M059J (cell line): ENCODE data around the gene VRTN. TPM values are rescaled to one million over a fixed set of nuclear protein-coding genes. Genes with fewer than 3 reads are reported as not detected.

Experiments
- DNase-seq: peaks from one replicate; pipeline ENCODE4 v3.0.0-alpha.2; 2012; ENCODE audit warnings: low read depth
- total RNA-seq: library from RNA; depleted of rRNA; stranded (reverse); fragments of >200 nt; shearing (Covaris generic); gene quantifications from 2 replicates; pipeline ENCODE4 v1.2.3, GENCODE V29; 2014; rRNA removed

VRTN gene
- total RNA-seq, 1 experiment from 2014 or later, result not detected

DNA sequence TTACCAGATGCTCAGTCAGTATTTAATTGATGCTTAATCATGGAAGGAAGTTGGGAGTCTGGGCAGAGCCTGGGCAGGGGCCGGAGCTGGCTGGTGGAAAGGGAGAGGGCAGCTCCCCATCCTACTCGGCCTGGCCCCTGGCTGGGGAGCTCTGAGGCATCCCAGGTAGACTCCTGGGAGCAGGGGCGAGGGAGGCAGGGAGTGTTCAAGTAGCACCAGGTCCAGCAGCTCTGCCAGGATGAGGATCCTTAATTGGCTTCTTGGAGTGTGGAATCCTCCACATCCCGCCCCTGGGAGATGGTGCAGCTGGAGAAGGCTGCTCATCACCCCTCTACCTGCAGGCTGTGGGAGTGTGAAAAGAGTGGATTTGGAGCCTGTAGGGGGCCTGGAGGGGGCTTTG lies 46.8 kb downstream of the VRTN start:
- DNase-seq, result no peak

DNA sequence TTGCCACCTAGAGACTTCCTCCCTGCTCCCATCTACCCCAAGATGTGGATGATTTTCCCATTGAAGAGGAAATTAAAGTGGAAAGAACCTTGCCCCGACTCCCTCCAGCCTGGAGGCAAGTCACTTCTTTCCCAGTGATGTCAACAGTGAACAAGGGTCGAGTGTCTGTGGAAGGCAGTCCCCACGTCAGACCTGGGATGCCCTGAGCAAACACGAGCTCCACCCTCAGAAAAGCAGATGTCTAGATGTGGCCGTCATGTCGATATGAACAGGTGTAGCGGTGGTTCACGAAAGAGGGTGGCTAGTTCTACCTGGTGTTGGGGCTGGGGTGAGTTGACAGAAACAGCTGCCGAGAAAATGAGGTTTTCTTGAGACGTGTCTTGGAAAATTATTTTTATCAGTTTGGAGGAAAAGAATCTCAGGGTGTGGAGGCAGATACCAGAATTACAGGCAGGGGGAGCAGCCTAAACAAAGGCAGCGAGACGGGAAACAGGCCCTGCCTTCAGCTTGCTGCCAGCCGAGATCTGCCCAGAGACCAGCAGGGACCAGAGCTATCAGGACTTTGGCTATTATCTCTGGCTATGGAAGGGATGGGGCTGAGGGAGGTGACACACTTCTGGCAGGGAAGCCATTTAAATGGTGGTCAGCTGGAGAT lies 51.9 kb downstream of the VRTN start:
- peak; percentile 26 for DNase-seq

DNA sequence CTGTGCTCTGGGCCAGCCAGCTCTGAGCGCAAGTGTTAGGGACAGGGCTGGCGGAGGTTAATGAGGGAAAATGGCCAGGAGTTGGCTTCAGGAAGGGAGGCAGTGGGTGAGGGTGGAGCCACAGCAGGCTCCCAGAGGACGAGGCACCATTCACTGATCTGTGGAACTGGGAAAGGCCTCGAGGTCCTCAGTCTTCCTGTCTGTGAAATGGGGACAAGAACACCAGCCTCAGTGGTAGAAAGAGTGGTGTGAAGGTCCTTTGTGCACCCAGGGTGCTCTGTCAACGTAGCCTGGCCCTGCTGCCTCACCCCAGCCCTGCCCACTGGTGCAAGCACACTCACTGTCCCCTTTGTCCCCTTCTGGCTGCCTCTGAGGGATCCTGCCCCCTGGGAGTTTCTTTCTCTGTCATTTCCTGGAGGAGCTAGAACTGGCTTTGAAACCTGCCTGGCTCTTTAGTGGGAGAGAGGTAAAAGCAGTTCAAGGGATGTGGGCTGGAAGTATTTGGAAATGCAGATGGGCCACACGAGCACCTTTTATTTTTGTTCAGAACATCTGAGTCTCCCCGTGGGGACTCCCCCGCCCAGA lies 52.7 kb downstream of the VRTN start:
- no peak for DNase-seq

DNA sequence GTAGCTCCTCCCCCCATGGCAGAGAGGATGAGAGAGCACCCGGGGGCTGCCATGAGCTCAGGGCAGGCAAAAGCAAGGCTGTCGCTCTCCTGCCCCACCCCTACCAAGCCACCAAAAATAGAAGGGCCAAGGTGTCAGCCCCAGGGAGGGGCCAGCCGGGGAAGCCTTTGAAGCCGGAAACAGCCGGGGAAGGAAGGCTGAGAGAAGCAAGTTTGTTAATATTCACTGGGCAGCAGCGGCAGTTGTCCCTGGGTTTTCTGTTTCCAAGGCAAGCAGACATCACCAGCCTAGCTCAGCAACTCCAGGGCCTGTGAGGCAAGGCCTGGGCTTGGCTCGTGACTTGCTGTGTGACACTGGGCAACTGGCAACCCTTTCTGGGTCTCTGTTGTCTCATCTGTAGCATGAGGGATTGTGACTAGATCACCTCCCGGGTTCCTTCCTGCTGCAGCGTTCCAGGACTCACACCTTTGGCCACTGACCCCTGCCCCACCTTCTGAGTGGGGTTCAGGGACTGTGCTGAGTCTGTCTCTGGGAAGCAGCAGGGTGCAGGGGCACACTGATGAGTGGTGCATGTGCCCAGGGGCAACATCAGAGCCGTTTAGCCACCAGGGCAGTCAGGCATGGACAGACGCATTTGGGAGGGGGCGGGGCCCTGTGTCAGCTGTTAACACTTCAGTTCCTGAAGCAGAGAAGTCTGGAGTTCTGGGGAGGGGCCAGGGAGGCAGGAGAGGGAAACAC lies 53.4 kb downstream of the VRTN start:
- DNase-seq, result peak; percentile 12

DNA sequence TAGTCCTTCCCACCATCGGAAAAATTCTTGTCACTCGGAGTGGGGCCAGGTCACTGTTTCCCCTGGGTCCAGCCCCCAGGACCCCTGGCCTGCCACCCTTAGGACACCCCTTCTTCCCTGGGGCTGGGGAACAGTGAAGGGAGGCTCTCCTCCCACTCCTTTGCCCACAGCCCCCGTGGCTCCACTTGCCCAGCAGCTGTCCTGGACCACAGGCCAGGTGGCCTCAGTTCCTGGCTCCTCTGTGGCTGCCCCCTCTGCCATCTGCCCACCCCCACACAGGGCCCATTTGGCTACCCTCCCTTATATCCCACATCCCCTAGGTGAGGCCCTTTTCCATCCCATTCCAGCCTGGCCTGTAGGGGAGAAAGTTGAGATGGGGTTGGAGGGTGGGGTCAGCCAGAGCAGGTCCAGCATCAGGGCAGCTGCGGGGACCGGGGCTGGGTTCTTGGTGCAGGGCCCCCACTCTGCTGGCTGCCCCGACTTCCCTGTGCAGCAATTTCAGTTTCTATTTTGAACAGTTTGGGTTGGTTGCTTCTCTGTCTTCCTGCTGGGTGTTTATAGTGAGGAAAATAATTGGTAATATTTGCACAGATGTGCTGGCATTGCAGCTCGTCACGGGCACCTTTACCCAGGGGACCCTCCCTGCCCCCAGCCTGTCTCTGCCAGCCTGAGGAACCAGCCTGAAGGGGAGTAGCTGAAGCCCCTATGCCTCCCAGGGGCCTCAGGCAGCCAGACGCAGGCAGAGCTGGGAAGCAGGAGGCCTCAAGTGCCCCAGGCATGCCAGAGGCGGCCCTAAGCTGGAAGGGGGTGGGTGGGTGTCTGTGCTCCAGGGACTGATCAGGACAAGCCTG lies 54.4 kb downstream of the VRTN start:
- DNase-seq, result no peak

DNA sequence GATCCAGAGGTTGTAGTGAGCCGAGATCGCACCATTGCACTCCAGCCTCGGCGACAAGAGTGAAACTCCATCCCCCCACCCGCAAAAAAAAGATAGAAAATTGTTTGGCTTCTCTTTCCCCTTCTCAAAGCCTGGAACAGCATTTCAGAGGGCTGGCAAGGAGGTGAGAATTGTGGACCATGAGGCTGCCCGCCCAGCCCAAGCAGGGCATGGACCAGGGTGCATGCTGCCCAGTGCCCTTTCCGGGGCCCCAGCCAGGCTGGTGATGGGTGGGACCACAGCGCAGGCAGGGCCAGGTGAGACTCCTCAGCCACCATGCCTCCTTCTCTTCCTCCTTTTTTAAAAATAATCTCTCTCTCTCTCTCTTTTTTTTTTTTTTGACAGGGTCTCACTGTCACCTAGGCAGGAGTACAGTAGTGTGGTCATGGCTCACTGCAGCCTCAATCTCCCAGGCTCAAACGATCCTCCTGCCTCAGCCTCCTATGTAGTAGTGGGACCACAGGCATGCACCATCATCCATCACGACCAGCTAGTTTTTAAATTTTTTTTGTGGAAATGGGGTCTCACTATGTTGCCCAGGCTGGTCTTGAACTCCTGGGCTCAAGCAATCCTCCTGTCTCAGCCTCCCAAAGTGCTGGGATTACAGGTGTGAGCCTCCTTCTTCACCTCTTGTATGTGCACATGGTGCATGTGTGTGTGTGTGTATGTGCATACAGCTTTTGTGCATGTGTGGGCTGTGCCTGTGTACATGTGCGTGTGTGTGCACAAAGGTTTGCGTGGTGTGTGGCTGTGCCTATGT lies 55.5 kb downstream of the VRTN start:
- no peak for DNase-seq

DNA sequence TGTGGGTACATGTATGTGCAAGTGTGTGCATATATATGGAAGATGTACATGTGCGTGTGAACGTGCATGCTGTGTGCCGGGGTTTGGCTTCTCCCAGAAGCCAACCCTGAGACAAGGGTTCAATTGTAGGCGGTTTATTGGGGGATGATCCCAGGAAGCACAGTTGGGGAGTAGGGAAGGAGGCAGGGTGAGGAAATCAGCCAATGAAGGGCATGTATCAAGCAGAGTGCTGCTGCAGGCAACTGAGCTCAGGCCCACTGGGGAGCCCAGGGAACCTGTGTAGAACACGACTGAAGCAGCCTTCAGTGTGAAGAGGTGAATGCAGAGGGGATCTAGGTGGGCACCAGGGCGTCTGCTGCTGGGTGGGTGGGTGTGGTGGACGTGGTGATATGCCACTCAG lies 56.2 kb downstream of the VRTN start:
- no peak for DNase-seq

DNA sequence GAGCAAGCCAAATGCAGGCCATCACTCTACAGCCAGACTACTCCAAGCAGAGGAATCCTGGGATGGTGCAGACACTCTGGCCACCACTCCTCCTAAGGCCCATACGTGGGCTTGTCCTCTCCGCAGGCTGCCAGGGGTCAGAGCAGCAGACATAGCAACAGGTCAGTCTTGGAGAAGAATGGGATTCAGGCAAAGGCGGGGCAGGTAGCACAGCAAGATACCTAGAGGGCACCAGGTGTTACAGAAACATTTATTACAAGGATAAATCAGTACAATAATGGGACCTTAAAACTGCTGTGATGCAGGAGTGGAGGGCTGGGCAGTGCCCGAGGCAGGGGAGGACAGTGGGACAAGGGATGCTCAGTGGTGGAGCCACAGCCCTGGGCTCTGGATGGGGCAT lies 57.4 kb downstream of the VRTN start:
- DNase-seq, result no peak

DNA sequence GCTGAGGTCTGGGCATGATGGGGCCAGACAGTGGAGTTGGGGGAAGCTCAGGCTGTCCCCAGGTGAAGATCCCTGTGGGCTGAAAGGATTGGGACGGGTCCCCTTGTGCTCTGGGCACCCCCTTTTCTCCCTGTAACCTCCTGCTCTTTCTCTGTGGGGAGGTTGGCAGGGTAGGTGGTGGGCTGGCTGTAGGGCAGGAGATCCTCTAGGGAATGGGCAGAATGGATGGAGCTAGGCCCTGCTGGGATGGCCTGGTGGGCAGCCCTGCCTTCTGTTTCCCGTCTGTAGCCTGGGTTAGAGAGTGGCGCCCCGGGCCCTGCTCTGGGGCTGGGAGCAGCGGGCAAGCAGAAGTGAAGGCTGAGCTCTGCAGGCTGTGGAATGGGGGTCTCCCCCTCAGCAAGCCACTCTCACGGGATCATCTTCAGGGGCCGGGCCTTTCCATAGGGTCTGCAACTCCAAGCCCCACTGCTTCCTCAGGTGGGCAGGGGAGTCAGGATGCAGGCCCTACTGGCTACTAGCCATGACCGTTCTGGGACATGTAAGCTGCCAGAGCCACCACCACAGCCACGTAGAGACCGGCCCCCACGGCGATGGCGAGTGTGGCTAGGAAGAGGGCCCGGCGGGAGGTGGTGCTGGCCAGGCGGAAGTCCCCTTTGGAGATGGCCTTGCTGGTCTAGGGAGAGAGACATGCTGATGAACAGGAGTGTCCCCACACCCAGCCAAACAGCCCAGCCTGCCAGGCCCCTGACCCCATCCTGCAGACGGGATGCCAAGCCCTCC lies 58.9 kb downstream of the VRTN start:
- no peak for DNase-seq

DNA sequence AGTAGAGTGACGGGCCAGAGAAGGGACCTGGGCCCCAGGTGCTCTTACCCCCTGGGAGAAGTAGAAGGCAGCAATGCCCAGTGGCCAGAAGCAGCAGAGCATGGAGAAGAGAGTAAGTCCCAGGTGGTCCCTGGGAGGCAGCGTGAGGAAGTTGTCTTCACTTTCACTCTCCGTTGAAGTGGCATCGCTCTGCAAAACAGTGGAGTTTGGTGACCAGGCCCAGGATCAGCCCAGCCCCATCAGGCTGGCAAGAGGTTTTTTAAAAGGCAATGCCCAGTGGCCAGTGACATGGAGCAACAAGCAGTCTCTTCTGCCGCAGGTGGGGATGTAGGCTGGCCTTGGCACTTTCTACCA lies 59.5 kb downstream of the VRTN start:
- DNase-seq, result no peak

DNA sequence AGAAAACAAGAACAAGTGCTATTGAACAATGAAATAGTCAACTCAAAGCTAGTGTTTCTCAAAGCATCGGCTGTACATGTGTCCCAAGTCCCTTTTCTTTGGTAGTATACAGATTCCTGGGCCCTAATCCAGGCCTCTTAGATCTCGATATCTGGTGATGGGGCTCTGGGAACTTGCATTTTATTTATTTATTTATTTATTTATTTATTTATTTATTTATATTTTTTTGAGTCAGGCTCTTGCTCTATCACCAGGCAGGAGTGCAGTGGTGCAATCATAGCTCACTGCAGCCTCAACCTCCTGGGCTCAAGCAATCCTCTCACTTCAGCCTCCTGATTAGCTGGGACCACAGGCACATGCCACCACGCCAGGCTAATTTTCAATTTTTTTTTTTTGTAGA lies 60.6 kb downstream of the VRTN start:
- no peak for DNase-seq

DNA sequence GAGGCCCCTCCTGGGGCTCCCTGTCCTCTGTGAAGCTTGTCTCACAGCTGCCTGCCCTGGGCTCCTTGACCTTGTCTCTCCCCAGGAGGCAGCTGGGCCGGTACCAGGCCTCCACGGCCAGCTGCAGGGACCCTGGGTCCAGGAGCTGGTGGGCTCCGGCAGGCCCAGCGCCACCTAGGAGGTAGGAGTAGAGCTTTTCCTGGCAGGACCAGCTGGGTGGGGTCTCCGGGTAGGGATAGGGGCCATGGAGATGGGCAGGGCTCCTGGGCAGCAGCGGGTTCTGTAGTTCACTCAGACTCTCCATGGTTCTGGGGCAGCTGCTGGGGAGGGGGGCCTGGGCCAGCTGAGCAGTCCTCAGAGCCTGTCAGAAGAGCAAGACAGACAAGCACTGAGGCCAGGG lies 61.2 kb downstream of the VRTN start:
- DNase-seq, result no peak

Other genes starting within 250 kb of the VRTN start
- gene VSX2, start 109.0 kb upstream of the VRTN start, total RNA-seq, result not detected in 2 replicates
- 18.2 and 27.1 TPM in 2 replicates for gene ABCD4, start 45.5 kb upstream of the VRTN start, total RNA-seq
- gene SYNDIG1L, start 77.7 kb downstream of the VRTN start, total RNA-seq, result not detected in 2 replicates
- 390 and 816 TPM in 2 replicates for gene NPC2, start 144.8 kb downstream of the VRTN start, total RNA-seq
- gene ISCA2, start 145.3 kb downstream of the VRTN start, total RNA-seq, result 29.8 and 33.6 TPM in 2 replicates